GM21423 (cell line): ENCODE measurements around the gene CFAP410.
"Not testable (repeated sequence)": the region's sequence is repeated elsewhere in the genome, so short reads cannot be mapped to it uniquely, and the experiment has no call there.

Source experiments
- ATAC-seq: cut with Tn5 transposase; IDR thresholded peaks from one replicate; pipeline ENCODE4 v1.9.1; 2021; ENCODE audit warnings: mild to moderate bottlenecking, moderate library complexity; ENCODE audit not compliant: unreplicated experiment

Gene CFAP410

DNA sequence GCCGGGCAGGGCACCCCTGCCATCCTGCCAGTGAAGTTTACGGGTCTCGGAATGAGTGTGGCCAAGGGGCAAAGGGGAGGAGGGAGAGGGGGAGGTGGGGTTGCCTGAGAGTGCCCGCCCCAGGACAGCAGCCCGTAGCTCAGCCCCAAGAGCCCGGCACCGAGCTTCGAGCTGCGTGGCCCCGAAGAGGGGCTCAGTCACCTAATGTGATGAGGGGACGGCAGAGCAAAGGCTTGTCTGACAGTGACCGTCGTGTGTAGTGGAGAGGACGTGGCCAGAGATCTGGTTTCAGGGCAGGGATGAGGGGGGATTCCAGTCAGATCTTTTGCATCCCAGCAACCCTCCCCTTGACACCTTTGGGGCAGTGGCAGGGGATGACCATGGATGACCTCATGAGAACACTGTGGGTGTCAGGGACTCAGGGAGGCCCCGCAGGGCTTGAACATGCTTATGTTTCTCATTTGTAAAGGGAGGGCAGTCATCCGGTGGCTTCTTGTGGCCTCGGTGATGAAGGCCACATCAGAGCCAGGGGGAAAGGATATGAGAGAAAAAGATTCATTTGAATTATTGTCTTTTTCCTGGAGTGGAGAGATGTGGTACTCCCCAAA is 13.2 kb upstream of the CFAP410 start:
- ATAC-seq = no peak

DNA sequence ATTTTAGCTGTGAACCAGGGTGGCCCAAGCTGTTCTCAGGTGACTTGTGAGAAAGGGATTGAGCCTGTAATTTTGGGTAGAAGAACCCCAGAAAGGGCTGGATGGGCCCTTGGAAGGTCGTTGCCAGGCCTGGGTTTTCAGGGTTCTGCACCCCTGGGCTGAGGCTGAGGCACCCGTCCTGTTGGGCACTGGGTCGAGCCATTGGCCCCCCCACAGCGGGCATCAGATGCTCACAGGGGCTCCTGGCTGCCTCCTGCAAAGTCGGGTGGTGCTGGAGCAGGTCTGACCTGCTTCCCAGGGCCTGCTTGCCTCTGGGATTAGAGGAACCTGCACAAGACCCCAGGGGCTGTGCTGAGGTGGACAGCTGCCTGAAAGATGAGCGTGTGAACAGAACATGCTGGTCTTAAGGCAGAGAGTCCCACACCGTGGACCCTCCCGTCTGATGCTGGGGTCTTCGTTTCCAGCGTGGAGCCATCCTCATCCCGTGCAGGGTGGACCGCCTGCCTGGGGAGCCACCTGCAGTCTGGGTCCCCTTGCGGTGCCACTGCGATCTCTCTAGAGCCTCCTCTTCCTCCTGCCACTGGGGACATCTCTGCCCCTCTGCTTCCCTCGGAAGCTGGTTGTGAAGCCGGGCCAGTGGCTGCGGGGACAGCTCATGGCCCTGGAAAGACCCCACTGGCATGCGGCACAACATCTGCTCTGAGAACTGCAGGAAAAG is 12.5 kb upstream of the CFAP410 start:
- ATAC-seq = no peak

DNA sequence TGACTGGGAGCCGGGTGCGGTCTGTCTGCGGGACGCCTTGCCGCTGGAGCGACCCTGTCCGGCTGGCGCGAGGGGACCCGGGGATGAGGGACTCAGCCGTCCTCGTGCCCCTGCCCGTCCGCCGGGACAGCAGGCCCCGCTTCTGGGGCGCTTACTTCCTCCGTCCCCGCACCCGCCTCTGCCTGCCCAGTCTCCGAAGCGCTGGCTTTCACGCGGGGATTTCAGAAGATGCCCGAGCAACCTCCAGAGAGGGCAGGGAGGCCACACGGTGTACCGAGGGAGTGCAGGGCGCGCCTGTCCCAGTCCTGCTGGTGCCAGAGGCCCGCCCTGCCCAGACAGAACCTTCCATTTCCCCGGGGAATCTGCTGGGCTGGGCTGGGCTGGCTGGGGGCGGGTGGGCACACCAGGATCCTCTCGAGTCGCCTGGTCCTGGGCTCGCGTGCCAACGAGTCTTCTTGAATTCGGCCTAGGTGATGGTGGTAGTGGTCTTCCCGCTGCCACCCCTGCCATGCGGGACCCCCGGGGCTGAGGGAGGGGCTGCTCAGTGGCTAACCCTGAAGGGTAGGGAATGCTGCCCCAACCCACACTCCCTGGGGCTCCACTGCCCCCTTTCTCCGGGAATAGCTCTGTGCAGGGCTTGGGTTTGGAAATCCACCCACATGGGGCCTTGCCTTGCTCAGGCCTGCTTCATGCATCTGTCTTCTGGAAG is 11.7 kb upstream of the CFAP410 start:
- ATAC-seq = no peak

DNA sequence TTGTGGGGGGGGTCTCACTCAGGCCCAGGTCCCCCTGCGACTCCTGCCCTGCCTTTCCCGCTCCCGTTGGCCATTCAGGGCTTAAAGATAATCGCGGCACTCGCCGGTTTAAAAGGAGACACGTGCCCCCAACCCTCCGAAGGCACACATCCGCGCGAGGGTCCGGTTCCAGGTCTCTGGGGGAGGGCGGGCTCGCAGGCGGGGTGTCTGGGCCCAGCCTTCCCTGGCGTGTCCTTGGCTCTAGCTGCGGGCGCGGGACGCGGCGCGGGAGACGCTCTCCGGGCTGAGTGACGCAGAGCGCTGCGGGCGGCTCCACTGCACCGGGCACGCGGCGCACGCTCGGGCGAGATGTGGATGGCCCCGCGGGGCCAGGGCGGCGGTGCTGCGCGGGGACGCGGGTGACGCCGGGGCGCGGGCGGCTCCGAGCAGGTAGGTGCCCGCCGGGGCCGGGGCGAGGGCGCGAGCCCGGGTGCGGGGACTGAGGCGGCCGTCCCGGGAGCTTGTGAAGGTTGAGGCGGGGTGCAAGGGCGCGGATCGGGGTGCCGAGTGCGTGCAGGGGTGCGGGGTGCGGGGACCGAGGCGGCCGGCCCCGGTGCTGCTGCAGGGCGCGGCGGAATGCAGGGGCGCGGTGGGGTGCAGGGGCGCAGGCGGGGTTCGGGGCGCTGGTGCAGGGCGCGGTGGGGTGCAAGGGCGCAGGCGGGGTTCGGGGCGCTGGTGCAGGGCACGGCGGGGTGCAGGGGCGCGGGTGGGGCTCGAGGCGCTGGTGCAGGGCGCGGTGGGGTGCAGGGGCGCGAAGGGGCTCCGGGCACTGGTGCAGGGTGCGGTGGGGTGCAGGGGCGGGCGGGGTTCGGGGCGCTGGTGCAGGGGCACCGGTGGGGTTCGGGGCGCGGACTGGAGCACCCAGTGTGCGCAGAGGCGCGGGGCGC is 10.9 kb upstream of the CFAP410 start:
- ATAC-seq = no peak

DNA sequence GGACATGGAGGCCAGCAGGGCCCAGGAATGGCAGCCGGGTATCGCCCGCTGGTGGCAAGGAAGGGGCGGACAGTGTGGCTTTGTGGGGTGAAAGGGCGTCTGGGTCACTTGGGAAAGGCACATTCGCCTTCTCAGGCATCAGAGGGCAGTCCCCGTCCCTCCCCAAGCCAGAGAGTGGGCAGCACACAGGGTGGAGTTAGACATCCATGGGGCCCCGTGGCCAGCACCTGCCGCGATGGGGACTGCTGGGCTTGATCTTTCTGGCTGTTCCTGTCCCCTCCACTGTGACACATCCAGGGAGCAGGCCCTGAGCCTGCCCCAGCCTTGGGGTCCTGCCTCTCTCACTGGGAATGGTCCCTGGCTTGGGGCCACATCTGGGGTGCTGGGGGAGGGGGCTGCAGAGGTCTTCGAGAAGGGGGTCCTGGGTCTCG is 10.2 kb upstream of the CFAP410 start:
- ATAC-seq = no peak

DNA sequence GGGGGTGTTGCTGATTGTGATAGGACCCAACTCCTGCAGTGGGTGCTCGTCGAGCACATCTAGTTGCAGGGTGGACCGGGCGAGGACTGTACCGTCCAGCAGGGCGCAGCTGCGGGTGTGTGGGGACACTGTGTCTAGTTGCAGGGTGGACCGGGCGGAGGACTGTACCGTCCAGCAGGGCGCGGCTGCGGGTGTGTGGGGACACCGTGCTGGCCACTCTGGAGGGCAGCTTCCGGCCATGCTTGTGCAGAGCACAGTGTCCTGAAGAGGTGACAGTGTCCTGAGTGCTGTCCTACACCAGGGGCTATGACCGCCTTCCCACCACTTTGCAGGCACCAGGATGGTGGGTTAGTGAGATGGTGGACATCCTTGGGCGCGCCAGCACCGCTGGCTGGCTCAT is 9.7 kb upstream of the CFAP410 start:
- no peak for ATAC-seq

DNA sequence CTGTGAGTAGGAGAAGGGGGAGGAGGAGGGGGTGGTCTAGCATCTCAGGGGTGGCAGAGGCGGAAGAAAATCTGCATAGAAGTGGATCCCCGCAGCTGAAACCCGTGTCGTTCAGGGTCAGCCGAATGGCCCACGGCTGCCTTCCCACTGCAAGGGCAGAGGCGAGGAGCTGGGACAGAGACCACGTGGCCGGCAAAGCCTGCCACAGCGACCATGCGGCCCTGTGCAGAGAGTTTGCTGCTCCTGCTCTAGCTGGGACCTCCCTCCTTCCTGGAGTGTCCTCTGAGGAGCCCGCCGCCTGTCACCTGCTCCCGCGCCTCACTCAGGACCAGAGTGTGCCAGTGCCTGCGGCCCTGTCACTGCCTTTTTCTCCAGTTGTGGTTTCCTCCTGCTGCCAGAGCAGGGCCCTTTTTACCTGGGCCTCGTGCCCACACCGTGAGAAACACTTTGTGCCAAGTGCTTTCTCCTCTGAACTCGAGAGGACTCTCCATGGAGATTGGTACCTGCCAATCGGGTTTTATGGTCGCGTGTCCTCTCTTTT is 8.8 kb upstream of the CFAP410 start:
- ATAC-seq = no peak

DNA sequence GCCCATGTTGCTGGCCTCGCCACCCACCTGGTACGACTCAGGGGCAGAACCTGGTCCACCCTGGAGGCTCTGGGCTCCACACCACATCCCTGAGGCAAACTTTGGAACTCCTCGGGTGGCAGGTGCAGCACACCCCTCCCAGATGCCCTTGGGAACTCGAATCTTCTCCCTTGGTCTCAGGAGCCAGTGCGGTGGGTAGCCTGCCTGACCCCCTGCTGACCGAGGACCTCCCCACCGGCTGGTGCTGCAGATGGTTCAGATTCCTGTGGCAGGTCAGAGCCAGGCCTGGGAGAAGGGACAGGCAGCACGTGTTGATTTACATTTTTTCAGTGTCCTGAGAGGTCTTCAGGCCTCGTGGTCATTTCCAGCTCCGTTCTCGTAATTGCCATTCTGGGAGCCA is 6.3 kb upstream of the CFAP410 start:
- ATAC-seq = no peak

DNA sequence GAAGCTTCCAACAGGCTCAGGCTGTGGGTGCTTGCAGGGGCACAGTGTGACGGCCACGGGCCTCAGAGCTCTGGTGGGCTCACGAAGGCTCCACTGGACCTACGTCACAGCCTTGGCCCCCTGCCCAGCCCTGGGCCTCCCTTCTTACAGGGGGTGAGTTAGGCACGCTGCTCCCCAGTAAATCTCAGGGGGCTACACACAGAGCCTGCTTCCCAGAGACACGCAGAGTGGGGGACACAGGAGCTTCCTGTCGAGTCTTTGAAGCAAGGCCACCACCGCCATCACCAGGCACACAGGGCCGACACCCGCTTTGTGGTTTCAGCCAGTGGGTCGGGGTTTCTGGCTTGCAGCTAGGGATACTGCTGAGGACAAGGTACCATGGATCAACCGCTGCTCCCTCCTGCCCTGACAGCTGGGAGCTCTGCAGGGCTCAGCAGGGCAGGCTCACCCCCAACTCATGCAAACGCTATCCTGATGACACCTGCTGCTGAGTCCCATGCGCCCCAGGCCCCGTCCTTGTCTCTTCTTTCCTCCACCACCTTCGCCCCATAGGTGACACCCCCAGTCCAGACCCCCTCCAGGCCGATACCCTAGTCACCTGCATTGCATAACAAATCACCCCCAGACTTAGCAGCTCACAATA is 5.5 kb upstream of the CFAP410 start:
- no peak for ATAC-seq

DNA sequence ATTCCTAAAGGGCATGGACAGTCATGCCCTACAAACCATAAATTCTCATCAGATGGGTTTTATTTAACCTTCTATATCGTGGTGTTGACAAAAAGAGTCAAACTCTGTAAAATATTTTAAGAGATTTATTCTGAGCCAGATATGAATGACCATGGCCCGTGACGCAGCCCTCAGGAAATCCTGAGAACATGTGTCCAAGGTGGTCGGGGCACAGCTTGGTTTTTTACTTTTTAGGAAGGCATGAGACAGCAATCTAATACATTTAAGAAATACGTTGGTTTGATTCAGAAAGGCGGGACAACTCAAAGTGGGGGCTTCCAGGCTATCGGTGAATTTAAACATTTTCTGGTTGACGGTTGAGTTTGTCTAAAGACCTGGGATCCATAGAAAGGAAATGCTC is 3.8 kb upstream of the CFAP410 start:
- ATAC-seq = not testable (repeated sequence)

DNA sequence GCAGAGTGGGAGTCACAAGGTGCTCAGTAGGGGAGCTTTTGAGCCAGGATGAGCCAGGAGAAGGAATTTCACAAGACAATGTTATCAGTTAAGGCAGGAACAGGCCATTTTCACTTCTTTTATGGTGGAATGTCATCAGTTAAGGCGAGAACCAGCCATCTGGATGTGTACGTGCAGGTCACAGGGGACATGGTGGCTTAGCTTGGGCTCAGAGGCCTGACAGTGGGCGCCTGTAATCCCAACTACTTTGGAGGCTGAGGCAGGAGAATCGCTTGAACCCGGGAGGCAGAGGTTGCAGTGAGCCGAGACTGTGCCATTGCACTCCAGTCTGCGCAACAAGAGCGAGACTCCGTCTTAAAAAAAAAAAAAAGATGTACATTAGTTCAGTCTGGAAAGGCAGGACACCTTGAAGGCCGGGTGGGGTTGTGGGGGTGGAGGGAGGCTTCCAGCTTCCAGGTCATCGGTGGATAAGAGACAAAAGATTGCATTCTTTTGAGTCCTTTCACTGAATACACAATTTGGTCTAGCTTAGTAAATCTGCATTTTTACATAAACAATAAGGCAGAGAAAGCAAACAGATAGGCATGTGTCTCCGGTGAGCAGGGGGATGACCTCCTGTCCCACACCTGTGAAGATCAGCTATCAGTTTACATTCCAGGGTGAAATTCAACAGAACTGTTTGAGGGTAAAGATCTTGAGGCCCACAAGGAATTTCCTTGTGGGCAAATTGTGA is 2.7 kb upstream of the CFAP410 start:
- not testable (repeated sequence) for ATAC-seq

DNA sequence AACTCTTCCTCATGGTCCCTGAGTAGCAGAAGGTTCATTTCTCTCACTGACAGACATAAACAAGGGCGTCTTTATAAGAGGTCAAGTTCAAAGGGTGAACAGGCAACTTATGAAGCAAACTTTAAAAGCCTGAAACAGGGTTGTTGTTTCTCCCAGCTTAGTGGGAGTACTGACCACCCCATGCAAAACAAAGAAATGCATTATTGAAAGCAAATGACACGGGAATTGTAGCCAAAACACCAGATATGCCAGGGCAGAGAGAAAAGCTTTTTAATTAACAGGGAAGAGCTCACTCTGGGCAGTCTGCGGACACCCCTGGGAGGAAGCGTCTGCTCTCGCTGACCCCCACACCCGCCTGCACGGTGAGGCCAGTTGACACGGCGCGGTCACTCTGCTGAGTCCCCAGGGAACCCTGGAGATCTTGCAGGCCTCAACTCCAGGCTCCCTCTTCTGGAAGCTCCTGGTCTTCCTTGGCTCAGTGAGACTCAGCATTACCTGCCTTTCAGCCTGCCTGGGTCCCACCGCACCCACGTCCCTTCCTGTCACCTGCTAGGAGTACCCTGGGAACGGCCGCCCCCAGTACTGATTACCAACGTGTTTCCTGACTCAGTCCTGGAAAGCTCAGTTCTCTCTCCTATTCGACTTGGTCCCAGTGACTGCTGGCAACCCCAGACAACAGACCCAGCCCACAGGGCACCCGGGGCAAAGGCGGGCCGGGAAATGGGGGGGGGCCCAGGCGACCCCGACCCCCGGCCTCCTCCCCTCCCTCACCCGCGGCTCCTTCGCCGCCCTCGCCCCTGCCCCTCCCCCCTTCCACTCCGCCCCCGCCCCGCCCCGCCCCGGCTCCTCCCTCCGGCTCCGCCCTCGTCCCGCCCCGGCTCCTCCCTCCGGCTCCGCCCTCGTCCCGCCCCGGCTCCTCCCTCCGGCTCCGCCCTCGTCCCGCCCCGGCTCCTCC is 972 bp downstream of the CFAP410 start:
- no peak for ATAC-seq

DNA sequence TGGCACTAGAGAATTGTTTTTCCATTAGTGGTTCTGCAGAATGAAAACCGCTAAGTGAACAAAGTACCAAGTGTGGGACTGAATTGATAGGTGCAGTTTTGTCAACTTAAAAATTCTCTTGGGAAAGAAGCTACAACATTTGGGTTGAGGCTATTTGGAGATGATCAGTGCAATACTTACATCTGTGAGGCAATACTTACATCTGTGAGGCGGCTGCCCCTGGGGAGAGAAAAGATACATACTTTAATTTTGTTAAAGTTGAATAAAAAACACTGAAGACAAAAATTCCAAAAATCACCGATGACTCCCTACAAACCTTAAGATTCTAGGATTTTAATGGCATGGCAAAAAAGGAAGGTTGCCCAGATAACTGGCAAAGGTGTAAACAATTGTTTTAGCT is 1.7 kb downstream of the CFAP410 start:
- ATAC-seq = no peak

DNA sequence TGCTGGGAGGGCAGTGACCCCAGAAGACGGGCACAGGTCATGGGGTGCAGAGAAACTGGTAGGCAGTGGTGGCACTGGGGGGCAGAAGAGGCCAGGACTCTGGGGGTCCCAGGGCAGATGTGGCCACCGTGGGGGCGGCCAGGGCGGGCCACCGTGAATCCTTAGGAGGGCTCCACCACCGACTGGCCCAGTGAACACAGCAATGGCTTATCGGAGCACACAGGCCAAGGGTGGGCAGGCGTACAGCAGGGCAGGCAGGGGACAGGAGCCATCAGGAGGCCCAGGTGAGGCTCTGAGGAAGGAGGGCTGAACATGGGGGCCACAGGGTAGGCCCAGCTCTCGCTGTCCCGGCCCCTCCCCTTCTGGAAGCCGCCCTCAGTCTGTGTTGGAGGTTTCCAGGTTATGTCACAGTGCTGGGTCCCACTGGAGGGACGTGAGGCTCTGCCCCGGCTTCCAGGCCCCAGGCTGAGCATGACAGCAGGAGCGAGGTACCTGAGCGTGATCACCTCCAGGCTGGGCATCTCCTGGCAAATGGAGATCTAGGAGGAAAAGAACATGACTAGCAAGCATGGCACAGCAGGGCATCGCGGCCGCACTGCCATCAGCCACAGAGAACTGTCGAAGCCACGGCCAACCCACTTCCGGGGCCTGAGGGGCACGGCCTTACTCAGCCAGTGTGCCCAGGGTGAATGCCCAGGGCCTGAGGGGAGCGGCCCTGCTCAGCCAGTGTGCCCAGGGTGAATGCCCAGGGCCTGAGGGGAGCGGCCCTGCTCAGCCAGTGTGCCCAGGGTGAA is 3.7 kb downstream of the CFAP410 start:
- ATAC-seq = no peak

DNA sequence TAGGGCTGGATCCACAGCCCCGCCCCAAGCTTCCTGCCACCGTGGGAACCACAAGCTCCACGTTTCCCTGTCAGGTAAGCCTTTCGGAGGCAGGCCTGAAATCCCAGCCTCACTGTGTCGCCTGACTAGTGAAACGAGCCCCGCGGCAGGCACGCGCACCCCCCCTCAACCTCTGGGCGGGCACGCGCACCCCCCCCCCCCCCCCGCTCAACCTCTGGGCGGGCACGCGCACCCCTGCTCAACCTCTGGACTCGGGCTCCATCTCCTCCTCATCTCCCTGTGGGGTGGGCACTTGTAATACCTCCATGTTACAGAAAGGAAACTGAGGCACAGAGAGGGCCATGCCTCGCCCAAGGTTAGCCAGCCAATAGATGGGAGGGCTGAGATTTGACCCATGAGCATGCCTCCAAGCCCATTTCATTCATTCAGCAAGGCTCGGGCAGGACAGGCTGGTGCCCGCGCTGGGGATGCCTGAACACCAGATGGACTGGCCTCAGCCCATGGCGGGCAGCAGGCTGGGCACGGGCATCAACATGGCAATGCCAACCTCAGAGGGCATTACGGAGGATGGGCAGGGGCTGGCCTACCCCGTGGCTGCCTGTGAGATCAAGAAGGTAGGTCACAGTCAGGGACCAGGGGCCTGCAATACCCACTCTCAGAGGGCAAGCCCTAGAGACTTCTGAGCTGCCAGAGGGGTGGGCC is 4.7 kb downstream of the CFAP410 start:
- ATAC-seq = no peak

DNA sequence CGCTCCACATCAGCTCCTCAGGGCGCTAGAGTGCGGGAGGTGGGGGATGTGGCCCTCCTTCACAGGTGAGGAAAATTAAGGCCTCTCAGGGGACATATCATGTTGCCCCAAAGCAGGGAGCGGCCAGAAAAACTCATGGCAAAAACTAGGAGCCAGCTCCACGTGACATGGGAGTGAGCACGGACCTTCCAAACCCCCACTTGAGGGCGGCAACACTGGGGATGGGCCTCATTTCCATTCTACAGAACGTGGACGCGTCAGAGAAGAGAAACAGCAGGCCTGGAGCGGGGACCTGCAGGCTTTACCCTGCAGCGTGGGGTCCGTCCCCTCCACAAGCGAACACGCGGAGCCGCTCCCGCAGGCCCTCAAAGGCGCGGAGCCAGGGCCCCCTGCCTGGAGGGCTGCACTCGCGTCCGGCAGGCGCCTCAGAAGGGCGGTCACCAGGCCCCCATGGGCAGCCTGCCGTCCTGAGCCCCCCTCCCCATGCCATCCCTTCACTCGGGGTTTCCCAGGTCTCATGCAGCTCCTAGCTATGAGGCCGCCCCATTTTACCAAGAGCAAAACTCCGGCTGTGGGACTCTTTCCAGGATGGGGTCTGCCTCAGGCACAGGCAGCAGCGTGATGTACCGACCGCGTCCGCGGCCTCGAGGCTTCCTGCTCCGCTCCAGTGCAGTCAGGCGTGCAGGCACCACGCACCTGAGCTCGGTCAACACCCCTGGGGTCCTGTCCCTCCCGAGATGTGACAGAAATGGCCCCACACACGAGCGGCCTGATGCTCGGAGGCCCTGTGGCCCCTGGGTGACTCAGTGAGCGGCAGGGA is 5.5 kb downstream of the CFAP410 start:
- no peak for ATAC-seq
